Hematopoietic multipotent progenitor cell (in vitro differentiated cells): Measurements from ENCODE around the gene CREB5. TPM values are rescaled to one million over a fixed set of nuclear protein-coding genes. Genes with fewer than 3 reads are reported as not detected.

Experiments used
- DNase-seq, 3 donors: peaks; one replicate each; pipeline ENCODE4 v3.0.0-alpha.2; 2011 to 2015; ENCODE audit warnings: low read depth in 2 of 3, low spot score in 2 of 3
- total RNA-seq: library from RNA; depleted of rRNA; stranded (reverse); fragments of >200 nt; gene quantifications from one replicate; pipeline ENCODE4 v1.2.3, GENCODE V29; 2012

Gene CREB5
- total RNA-seq, 1 donor = 20.7 TPM

DNA sequence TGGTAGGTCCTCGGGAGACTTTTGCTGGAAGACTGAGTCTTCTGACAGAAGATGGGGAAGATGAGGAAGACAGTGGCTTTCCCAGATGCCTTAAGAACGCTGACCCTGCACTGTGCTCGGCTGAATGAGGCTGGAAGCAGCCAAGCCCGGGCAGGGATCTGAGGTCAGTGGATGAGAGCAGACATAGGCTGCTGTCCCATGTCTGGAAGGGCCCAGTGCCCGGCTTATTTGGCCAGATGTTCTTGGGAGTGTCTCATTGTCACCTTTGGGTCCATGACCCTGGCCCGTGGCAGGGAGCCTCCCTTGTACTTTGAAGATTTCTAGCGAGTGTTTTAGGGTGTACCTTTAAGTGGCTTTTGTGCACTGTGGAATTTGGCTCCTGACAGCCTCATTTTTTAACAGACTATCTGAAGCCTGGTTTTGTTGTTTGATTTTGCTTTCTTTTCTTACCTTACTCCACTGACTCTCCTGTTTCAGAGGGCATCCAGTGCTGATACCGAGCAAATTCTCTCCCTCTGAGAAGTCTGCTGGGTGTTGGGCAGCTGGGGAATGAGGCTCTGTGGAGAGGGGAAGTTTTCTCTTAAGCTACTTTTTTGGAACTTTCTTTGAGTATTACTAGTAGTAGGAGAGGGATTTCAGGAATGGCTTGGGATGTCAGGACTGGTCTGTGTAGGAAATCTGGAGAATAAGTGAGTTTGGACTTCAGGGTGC, 61.4 kb downstream of the CREB5 start:
- no peak for DNase-seq

DNA sequence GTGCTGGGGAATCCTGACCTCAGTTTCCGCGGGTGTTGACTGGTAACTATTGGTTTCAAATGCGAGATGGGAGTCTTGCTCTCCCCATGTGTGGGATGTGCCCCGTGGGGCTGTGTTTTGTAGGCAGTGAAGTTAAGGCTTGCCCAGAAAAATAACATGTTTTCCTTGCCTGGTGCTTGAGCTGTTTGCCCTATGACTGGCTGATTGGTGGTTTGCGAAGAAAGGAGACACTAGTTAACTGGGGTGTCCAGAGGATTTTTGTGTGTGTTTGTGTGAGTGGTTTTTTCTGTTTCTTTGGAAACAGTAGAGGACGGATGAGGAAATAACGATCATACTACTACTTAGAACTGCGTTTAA, 61.9 kb downstream of the CREB5 start:
- DNase-seq = no peak

GRCh38 chr7:28474640-28475039, 62.3 kb downstream of the CREB5 start:
- DNase-seq = no peak

GRCh38 chr7:28477041-28477442, 64.7 kb downstream of the CREB5 start:
- DNase-seq = no peak

- no peak for DNase-seq
These were observed 66.3 kb downstream of the CREB5 start for GRCh38 chr7:28478656-28479055.

DNA sequence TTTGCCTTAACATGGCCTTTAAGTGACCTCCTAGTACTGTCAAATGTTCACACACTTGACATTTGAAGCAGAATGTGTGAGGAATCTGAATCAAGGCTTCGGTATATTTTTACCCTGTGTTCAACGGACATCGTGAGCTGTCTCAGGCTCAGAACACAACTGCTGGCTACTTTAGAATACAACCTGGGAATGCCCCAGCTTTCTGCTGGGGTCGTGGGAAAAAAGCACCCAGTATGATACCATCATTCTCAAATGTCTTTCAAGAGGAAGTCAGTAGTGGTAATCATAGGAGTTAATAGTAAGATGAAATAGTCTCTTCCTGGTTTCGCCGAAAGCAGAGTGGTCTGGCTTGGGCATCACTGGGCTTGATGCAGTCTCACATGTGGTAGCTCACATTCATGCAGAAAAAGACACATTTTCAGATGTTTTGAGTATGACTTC, 67.2 kb downstream of the CREB5 start:
- DNase-seq = no peak

DNA sequence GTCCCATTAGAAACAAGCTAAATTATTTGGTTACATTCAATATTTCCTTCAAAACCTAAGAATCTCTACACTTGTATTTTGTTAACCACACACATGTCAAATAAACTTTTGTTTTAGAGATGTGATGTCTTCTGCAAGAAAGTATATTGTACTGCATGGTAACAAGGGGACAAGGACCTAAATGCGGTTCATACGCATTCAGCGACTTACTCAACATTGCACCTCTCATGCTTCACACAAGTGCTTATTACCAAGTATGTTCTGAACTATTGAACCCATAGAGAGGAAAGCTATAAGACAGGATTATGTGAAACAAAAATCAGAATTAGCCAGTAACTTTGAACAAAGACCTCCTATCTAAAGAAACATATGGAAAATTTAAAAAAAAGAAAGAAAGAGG, 68.3 kb downstream of the CREB5 start:
- DNase-seq = no peak

- DNase-seq = peak in 1 of 3 donors; percentile 14
These were observed 69.0 kb downstream of the CREB5 start for GRCh38 chr7:28481091-28481926.

DNA sequence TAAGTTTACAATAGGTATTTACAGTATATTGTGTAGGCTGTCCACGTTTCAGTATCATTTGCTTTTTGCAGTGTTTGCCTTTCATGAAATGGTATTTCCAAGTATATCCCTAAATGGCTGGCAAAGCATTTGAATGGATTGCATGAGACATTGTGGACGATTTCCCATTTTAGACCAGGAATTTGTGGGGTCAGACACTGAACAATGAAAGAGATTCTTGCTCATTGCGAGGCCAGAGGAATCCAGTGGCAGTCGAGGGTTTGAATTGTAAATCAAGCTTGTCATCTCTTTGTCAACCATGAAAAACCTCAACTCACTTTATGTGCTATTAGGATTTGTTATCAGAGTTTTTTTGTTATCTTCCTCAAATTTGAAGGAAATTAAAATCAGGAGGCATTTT, 70.8 kb downstream of the CREB5 start:
- DNase-seq = no peak

- no peak for DNase-seq
These were observed 71.7 kb downstream of the CREB5 start for GRCh38 chr7:28483908-28484605.

- no peak for DNase-seq
These were observed 72.3 kb downstream of the CREB5 start for GRCh38 chr7:28484606-28484935.

DNA sequence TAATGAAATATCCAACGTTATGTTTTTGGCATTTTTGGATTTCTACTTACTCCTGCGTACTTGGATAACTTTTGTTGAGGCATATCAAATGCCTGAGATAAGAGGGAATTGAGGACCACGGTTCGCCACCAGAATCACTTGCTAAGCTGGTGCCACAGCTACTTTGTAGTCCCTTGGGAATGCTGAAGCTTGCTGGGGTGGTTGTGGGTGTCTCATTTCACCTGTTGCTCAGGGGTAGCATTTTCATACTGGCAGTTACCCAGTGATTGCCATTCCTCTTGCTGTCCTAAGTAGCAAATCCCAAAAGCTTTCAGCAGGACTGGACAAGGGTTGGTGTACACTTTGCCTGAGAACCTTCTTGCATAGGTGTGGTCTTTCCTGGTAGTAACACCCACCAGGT, 75.2 kb downstream of the CREB5 start:
- no peak for DNase-seq

GRCh38 chr7:28488061-28488791, 75.9 kb downstream of the CREB5 start:
- peak in 2 of 3 donors; percentile 26 to 67 for DNase-seq

DNA sequence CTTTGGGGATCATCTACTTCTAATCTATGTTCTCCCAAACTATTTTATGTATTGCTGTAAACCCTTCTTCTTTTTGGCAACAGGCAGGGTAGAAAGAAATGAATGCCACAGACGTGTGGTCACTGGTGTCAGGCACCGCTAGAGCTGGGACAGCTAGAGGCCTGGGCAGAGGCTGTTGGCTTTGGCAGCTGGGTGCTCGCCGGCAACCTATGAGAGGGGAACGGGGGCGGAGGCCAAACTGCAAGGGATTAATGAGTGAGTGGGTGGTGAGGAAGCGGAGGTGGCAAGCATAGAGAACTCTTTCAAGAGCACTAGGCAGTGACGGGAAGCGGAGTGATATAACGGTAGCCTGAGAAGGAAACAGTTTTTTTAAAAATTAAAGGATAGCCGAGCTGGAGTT, 78.5 kb downstream of the CREB5 start:
- no peak for DNase-seq

DNA sequence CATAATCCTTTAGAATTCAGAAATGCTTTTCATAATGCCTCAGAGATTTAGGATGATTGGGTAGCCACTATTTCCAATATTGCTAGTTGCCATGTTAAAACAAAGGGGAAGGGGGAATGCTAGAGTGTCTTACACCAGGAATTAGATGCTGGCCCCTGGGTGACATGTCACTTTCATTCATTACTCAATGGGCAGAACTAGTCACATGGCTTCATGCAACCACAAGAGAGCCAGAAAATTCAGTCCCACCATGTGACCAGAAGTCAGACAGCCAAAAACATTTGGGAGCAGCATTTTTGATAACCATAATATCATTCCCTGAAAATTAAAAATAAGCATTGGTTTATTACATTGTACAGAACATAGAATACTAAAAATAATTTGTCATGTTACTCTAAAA, 81.2 kb downstream of the CREB5 start:
- DNase-seq = no peak

DNA sequence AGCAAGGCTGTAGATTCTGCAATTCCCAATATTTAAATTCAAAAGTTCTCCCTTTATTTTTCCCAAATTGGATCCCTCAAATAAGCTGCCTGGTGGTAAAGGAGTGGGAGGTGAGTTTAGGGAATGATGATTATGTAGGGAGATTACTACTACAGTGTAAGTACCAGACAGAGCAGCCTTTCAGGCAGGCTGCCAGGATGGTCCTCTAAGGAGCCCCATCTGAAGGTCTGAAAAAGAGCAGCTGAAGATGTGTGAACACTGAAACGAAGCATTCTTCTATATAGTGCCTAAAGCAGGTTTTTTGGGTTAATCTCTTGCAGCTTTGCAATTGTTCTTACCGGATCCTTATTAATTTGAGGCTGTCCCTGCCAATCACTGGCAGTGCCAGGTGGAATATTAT, 84.7 kb downstream of the CREB5 start:
- DNase-seq = no peak

DNA sequence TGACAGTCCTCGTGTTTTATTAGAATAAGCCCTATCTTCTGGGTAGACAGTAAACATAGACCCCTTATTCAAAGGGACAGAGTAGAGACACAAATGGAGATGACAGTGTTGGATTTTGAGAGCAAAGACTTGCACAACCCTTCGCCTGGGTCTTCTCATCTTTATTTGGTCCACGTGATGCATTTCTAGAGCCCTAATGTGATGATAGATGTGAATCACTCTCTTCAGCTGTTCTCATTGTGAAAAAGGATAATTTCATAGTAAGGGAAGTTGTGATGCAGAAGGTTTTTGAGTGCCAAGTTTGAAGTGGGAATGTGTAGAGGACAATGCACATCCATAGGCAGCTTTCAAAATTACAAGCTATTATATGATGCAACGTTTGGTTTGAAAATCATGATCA, 86.3 kb downstream of the CREB5 start:
- DNase-seq = no peak

DNA sequence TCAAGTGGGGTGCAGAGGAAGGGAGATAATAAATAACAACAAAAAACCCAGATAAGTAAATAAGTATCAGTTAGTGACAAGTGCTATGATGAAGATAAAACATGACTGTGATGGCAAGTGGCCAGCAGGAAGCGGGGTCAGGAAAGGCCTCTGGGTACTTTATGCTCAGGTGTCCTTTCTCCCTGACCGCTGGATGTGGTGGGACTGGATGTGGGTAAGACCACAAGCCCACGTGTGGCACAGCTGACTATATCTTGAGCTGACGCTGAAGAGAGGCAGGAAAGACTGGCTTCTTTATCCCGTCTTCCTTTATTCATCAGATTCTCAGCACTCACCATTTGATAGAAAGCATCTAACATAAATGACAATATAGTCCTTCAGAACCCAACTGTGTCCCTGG, 87.8 kb downstream of the CREB5 start:
- DNase-seq = peak in 2 of 3 donors; percentile 14 to 17

DNA sequence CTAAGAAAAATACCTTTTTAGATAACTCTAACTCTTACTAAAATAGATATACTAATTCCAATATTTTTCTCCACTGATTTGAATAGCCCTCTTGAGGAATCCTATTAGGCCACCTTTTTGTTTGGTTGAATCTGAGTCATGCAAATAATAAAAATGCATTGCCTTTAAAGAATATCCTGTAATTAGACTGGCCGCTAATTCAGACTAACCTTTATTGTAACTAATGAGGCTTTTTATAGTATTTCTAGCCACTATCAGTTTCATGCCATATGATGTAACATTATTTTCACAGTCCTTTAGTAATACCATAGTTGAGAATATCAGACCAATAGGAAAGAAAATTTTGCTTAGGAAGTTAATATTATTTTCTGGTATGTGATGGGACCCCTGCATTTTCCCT, 90.1 kb downstream of the CREB5 start:
- DNase-seq = no peak

DNA sequence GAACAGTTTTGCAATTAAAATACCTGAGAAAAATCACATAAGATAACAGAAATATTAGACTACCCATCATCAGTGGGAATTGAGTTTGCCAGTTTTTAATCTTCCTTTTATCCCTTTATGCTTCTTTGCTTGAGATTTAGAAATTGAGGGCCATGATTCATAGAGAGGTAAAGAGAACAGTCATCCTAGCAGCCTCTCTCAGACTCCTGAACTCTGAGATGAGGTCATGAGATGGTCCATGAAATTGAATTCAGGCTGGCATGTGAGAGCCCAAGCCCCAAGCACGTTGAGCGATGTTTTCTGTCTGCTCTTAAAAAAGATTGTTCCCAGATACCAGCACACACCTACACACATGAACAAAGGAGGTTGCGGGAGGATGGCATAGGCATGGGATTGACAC, 91.1 kb downstream of the CREB5 start:
- no peak for DNase-seq

- DNase-seq = no peak
These were observed 92.7 kb downstream of the CREB5 start for GRCh38 chr7:28505014-28505413.
